ENCODE results near the gene PRAC2.

Gene PRAC2

DNA sequence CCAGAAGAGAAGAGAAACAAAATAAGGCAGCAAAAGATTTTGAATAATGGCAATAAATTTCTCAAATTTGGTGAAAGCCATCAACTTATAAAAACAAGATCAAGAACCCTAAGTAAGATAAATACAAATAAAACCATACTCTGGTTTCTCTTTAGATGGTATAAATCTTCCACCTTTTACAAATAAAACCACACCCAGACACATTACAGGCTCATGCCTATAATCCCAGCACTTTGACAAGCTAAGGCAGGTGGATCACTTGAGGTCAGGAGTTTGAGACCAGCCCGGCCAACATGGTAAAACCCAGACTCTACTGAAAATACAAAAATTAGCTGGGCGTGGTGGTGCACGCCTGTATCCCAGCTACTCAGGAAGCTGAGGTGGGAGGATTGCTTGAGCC, 50.3 kb downstream of the PRAC2 start:
- H3K9me2 ChIP-seq (replicated peaks; ENCODE audit: control insufficient read depth, low read length) = no peaks in the 10 kb centered on the region
- H4K20me1 ChIP-seq (ENCODE audit: control insufficient read depth, insufficient read depth, low read depth, low read length) = no peaks in the 10 kb centered on the region
- peaks cover 5% of the 10 kb centered on the region for H3K27me3 ChIP-seq (ENCODE audit: control insufficient read depth, low read length)
- H3K9me3 ChIP-seq (ENCODE audit: control insufficient read depth, insufficient read depth, low read length) = no peaks in the 10 kb centered on the region; the same call in 1 of the 2 replicates
- no peak overlapping the region for H3K4me2 ChIP-seq (ENCODE audit: low read length)
- H3K79me2 ChIP-seq (ENCODE audit: control insufficient read depth, low read length) = no peaks in the 10 kb centered on the region
- no peak overlapping the region for H3K4me3 ChIP-seq (ENCODE audit: low read length)
- H3K27ac ChIP-seq (ENCODE audit: low read depth, low read length) = no peak overlapping the region
- no peak for TF ChIP-seq EZH2phosphoT487 (IDR thresholded peaks at IDR 0.05; ENCODE audit: borderline replicate concordance, low read length)
- TF ChIP-seq, protein P1, sequence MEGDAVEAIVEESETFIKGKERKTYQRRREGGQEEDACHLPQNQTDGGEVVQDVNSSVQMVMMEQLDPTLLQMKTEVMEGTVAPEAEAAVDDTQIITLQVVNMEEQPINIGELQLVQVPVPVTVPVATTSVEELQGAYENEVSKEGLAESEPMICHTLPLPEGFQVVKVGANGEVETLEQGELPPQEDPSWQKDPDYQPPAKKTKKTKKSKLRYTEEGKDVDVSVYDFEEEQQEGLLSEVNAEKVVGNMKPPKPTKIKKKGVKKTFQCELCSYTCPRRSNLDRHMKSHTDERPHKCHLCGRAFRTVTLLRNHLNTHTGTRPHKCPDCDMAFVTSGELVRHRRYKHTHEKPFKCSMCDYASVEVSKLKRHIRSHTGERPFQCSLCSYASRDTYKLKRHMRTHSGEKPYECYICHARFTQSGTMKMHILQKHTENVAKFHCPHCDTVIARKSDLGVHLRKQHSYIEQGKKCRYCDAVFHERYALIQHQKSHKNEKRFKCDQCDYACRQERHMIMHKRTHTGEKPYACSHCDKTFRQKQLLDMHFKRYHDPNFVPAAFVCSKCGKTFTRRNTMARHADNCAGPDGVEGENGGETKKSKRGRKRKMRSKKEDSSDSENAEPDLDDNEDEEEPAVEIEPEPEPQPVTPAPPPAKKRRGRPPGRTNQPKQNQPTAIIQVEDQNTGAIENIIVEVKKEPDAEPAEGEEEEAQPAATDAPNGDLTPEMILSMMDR (IDR thresholded peaks at IDR 0.05; ENCODE audit: low read depth, low read length, poor library complexity, severe bottlenecking) = no peak
- H3K36me3 ChIP-seq (ENCODE audit: control insufficient read depth, low read length) = no peaks in the 10 kb centered on the region
- H3F3A ChIP-seq (ENCODE audit: control insufficient read depth, insufficient read depth) = no peaks in the 10 kb centered on the region
- H3K4me1 ChIP-seq (ENCODE audit: control insufficient read depth, low read length) = peaks cover 6% of the 10 kb centered on the region

All from DOHH2 (cell line).